WTC11 (cell line): ENCODE data around the gene LAMA3. TPM values are rescaled to one million over a fixed set of nuclear protein-coding genes. Genes with fewer than 3 reads are reported as not detected.

Experiments
- ATAC-seq: fragments of 200-7000 bp; cut with Tn5 transposase; 2 replicates; pipeline ENCODE4 v1.10.0; 2021; ENCODE audit warnings: mild to moderate bottlenecking, moderate library complexity
- CTCF ChIA-PET: fragments of 300-600 bp; sonication (Branson Sonifier 250); formaldehyde crosslinking; loops from one replicate; lab custom pipeline; 2021; ENCODE audit warnings: antibody characterized with exemption; lab: Charles Lee
- POLR2A ChIA-PET: fragments of 350-600 bp; sonication (Branson Sonifier 250); formaldehyde crosslinking; loops from one replicate; lab custom pipeline; 2021; ENCODE audit warnings: antibody characterized with exemption; lab: Charles Lee
- DNase-seq: peaks from one replicate; pipeline ENCODE4 v3.0.0; 2021; ENCODE audit warnings: low spot score
- H3K27ac Mint-ChIP-seq: 2 replicates; pipeline ENCODE4 v1.8.0; 2021; ENCODE audit warnings: mixed read lengths
- H3K27me3 Mint-ChIP-seq: 2 replicates; pipeline ENCODE4 v1.8.0; 2021; ENCODE audit warnings: low read depth, mild to moderate bottlenecking, moderate library complexity, mixed read lengths
- H3K36me3 Mint-ChIP-seq: 2 replicates; pipeline ENCODE4 v1.8.0; 2021; ENCODE audit warnings: mixed read lengths
- H3K4me1 Mint-ChIP-seq: 2 replicates; pipeline ENCODE4 v1.8.0; 2022; ENCODE audit warnings: mixed read lengths
- H3K4me3 Mint-ChIP-seq: 2 replicates; pipeline ENCODE4 v1.8.0; 2021; ENCODE audit warnings: mild to moderate bottlenecking, moderate library complexity, mixed read lengths
- H3K9me3 Mint-ChIP-seq: 2 replicates; pipeline ENCODE4 v1.8.0; 2021; ENCODE audit warnings: mixed read lengths
- AR ChIP-seq: fragments of 250-450 bp; sonication (Bioruptor Pico); IDR thresholded peaks from 2 replicates; pipeline ENCODE4 v1.9.0; 2021; ENCODE audit warnings: mild to moderate bottlenecking
- ATF3 ChIP-seq: sonication (generic); formaldehyde crosslinking; conservative IDR thresholded peaks from 2 replicates; pipeline ENCODE4 v1.8.1; 2022; ENCODE audit warnings: mild to moderate bottlenecking, missing genetic modification reagents
- CBFB ChIP-seq: sonication (generic); formaldehyde crosslinking; IDR thresholded peaks from 2 replicates; pipeline ENCODE4 v1.8.1; 2022; ENCODE audit warnings: mild to moderate bottlenecking, low read depth, missing genetic modification reagents
- ERG ChIP-seq: fragments of 250-450 bp; sonication (Bioruptor Pico); IDR thresholded peaks from 2 replicates; pipeline ENCODE4 v1.8.0; 2021; ENCODE audit warnings: mild to moderate bottlenecking
- FOXP4 ChIP-seq: sonication (generic); formaldehyde crosslinking; IDR thresholded peaks from 2 replicates; pipeline ENCODE4 v1.8.0; 2022; ENCODE audit warnings: mild to moderate bottlenecking, missing genetic modification reagents
- HMGA2 ChIP-seq: fragments of 250-450 bp; sonication (Bioruptor Pico); IDR thresholded peaks from 2 replicates; pipeline ENCODE4 v1.4.0; 2021; ENCODE audit warnings: mild to moderate bottlenecking, moderate library complexity
- IRF1 ChIP-seq: sonication (generic); formaldehyde crosslinking; IDR thresholded peaks from 2 replicates; pipeline ENCODE4 v1.8.0; 2023; ENCODE audit warnings: missing genetic modification reagents
- IRF2 ChIP-seq: sonication (generic); formaldehyde crosslinking; IDR thresholded peaks from 2 replicates; pipeline ENCODE4 v1.8.0; 2022; ENCODE audit warnings: low read depth, missing genetic modification reagents, borderline replicate concordance
- JAZF1 ChIP-seq: fragments of 250-450 bp; sonication (Bioruptor Pico); IDR thresholded peaks from 2 replicates; pipeline ENCODE4 v1.9.0; 2021; ENCODE audit warnings: moderate library complexity, mild to moderate bottlenecking, inconsistent platforms
- MAX ChIP-seq: sonication (generic); formaldehyde crosslinking; IDR thresholded peaks from 2 replicates; pipeline ENCODE4 v1.8.0; 2022; ENCODE audit warnings: mild to moderate bottlenecking, missing genetic modification reagents
- NR1H2 ChIP-seq: sonication (generic); formaldehyde crosslinking; IDR thresholded peaks from 2 replicates; pipeline ENCODE4 v1.9.0; 2021; ENCODE audit warnings: mild to moderate bottlenecking, moderate library complexity, missing genetic modification reagents
- NR2C2 ChIP-seq: sonication (generic); formaldehyde crosslinking; IDR thresholded peaks from 2 replicates; pipeline ENCODE4 v1.8.0; 2022; ENCODE audit warnings: mild to moderate bottlenecking, missing genetic modification reagents
- NR3C1 ChIP-seq: sonication (generic); formaldehyde crosslinking; conservative IDR thresholded peaks from 2 replicates; pipeline ENCODE4 v1.8.1; 2023; ENCODE audit warnings: low read depth, mild to moderate bottlenecking, missing genetic modification reagents
- PRDM15 ChIP-seq: sonication (generic); formaldehyde crosslinking; IDR thresholded peaks from 2 replicates; pipeline ENCODE4 v1.8.0; 2022; ENCODE audit warnings: missing genetic modification reagents
- TEAD1 ChIP-seq: sonication (generic); formaldehyde crosslinking; IDR thresholded peaks from 2 replicates; pipeline ENCODE4 v1.8.0; 2022; ENCODE audit warnings: mild to moderate bottlenecking, missing genetic modification reagents
- ZNF232 ChIP-seq: sonication (generic); formaldehyde crosslinking; IDR thresholded peaks from 2 replicates; pipeline ENCODE4 v1.8.0; 2022; ENCODE audit warnings: mild to moderate bottlenecking, missing genetic modification reagents
- ZNF671 ChIP-seq: fragments of 250-450 bp; sonication (Bioruptor Pico); IDR thresholded peaks from 2 replicates; pipeline ENCODE4 v1.8.0; 2021; ENCODE audit warnings: mild to moderate bottlenecking
- total RNA-seq: library from RNA; stranded (reverse); gene quantifications from 3 replicates; pipeline ENCODE4 v1.2.3, GENCODE V29; 2021

The LAMA3 gene
- total RNA-seq, 1 experiment from 2014 or later, result 0.83 TPM

- Mint-ChIP-seq H3K9me3 (no peaks in the 10 kb centered on the region), H3K36me3 (no peaks in the 10 kb centered on the region), H3K4me3 (no peak overlapping the region), H3K4me1 (peaks cover 39% of the 10 kb centered on the region), H3K27ac (no peak overlapping the region), H3K27me3 (no peaks in the 10 kb centered on the region)
- TF ChIP-seq MAX (no peak), IRF1 (CRISPR knock-in tag) (no peak), ERG (CRISPR knock-in tag) (no peak), NR2C2 (CRISPR knock-in tag) (no peak), HMGA2 (no peak)
- CTCF ChIA-PET, result no interaction called here
- DNase-seq (no peak), ATAC-seq (no peak)
- POLR2A ChIA-PET, result no interaction called here
Observed at GRCh38 chr18:23945416-23946079, 256.3 kb downstream of the LAMA3 start.

- 0 out of 2 replicates have a peak overlapping the region, but pooled peaks have one; percentile 3 for H3K4me3 Mint-ChIP-seq
- POLR2A ChIA-PET, result interaction anchor here (1.2 kb wide), 1 partner anchor 18 kb away, joined by 3 read pairs; no protein-coding TSS in a partner anchor
- CTCF ChIA-PET, result interaction anchor here (0.6 to 3.1 kb wide), 3 partner anchors 31 to 232 kb away, joined by 3 to 15 read pairs (median 5); no protein-coding TSS in a partner anchor
- DNase-seq (no peak), ATAC-seq (peak; percentile 82)
- H3K9me3 Mint-ChIP-seq, result 0 out of 2 replicates have a peak, but pooled peaks cover 4% of the 10 kb centered on the region
- H3K27ac Mint-ChIP-seq, result peak overlapping the region; percentile 89
- TF ChIP-seq TEAD1 (CRISPR knock-in tag) (peak; percentile 11; the same call in 1 of the 2 replicates), FOXP4 (peak; percentile 87; the same call in 1 of the 2 replicates), ATF3 (CRISPR knock-in tag) (no peak)
- no peaks in the 10 kb centered on the region for H3K27me3 Mint-ChIP-seq
- H3K36me3 Mint-ChIP-seq, result no peaks in the 10 kb centered on the region
- peaks cover 53% of the 10 kb centered on the region for H3K4me1 Mint-ChIP-seq
Observed at GRCh38 chr18:23949863-23950262, 260.6 kb downstream of the LAMA3 start.

GRCh38 chr18:23950644-23951043 is 261.4 kb downstream of the LAMA3 start:
- H3K9me3 Mint-ChIP-seq, result 0 out of 2 replicates have a peak, but pooled peaks cover 4% of the 10 kb centered on the region
- no peaks in the 10 kb centered on the region for H3K27me3 Mint-ChIP-seq
- peak overlapping the region; percentile 94 for H3K27ac Mint-ChIP-seq
- no peaks in the 10 kb centered on the region for H3K36me3 Mint-ChIP-seq
- peaks cover 48% of the 10 kb centered on the region for H3K4me1 Mint-ChIP-seq
- DNase-seq, result no peak
- ChIA-PET POLR2A (interaction anchor here (1.2 kb wide), 1 partner anchor 17 kb away, joined by 3 read pairs; no protein-coding TSS in a partner anchor), CTCF (interaction anchor here (3.1 kb wide), 1 partner anchor 32 kb away, joined by 15 read pairs; no protein-coding TSS in a partner anchor)
- ATAC-seq, result peak; percentile 47
- H3K4me3 Mint-ChIP-seq, result no peak overlapping the region; the same call in 1 of the 2 replicates
- no peak for TF ChIP-seq ZNF232 (CRISPR knock-in tag)
- TF ChIP-seq IRF2 (CRISPR knock-in tag), result no peak
- no peak for TF ChIP-seq CBFB (CRISPR knock-in tag)
- no peak for TF ChIP-seq ATF3 (CRISPR knock-in tag)
- TF ChIP-seq MAX, result no peak
- no peak for TF ChIP-seq ZNF671 (CRISPR knock-in tag)
- TF ChIP-seq PRDM15 (CRISPR knock-in tag), result no peak
- TF ChIP-seq JAZF1 (CRISPR knock-in tag), result no peak
- TF ChIP-seq AR, result no peak
- TF ChIP-seq IRF1 (CRISPR knock-in tag), result no peak
- TF ChIP-seq NR1H2 (CRISPR knock-in tag), result no peak
- TF ChIP-seq NR3C1 (CRISPR knock-in tag), result no peak
